H1 (cell line): ENCODE measurements around the gene RB1. TPM values are rescaled to one million over a fixed set of nuclear protein-coding genes. Genes with fewer than 3 reads are reported as not detected.

ENCODE experiments used
- CTCF ChIA-PET: fragments of 300-600 bp; sonication (Branson Sonifier 250); formaldehyde crosslinking; loops from one replicate; lab custom pipeline; 2021; ENCODE audit not compliant: partially characterized antibody; lab: Charles Lee
- POLR2A ChIA-PET: fragments of 300-600 bp; sonication (Branson Sonifier 250); formaldehyde crosslinking; loops from one replicate; lab custom pipeline; 2021; ENCODE audit warnings: inconsistent platforms; ENCODE audit not compliant: partially characterized antibody; lab: Charles Lee
- DNase-seq, 2 experiments: peaks; one replicate each; pipeline versions ENCODE4 v3.0.0 to v3.0.0-alpha.2; 2010 to 2022; ENCODE audit warnings: low spot score in 2 of 2, low read depth in 1 of 2, mixed read lengths in 1 of 2
- FAIRE-seq: peaks from 2 replicates; lab custom pipeline; 2011; peaks lifted over from hg19 to GRCh38; lab: Jason Lieb, UNC
- H2AFZ ChIP-seq: 2 replicates; pipeline ENCODE4 v1.8.1; 2012; ENCODE audit warnings: low read length, inconsistent platforms
- H2AK5ac ChIP-seq: 2 replicates; pipeline ENCODE4 v1.6.1; 2013; ENCODE audit warnings: low read depth, low read length
- H2BK120ac ChIP-seq: replicated peaks from 2 replicates; pipeline ENCODE3; 2013; ENCODE audit warnings: low read depth, low read length, inconsistent platforms
- H2BK12ac ChIP-seq: 2 replicates; pipeline ENCODE4 v1.6.1; 2013; ENCODE audit warnings: low read depth, low read length
- H2BK15ac ChIP-seq: 2 replicates; pipeline ENCODE4 v1.6.1; 2013; ENCODE audit warnings: low read length
- H2BK20ac ChIP-seq: 2 replicates; pipeline ENCODE4 v1.6.1; 2013; ENCODE audit warnings: low read length
- H2BK5ac ChIP-seq: 2 replicates; pipeline ENCODE4 v1.6.1; 2013; ENCODE audit warnings: low read depth, low read length
- H3K14ac ChIP-seq: 2 replicates; pipeline ENCODE4 v1.6.1; 2013; ENCODE audit warnings: inconsistent platforms; ENCODE audit not compliant: insufficient read length
- H3K18ac ChIP-seq: 2 replicates; pipeline ENCODE4 v1.6.1; 2013; ENCODE audit warnings: low read length; ENCODE audit errors: extremely low read depth
- H3K23ac ChIP-seq: 2 replicates; pipeline ENCODE4 v1.6.1; 2013; ENCODE audit warnings: inconsistent platforms; ENCODE audit not compliant: insufficient read length
- H3K23me2 ChIP-seq: 2 replicates; pipeline ENCODE4 v1.6.1; 2013; ENCODE audit warnings: low read depth, low read length
- H3K27ac ChIP-seq: 2 replicates; pipeline ENCODE4 v1.6.1; 2011; ENCODE audit warnings: low read depth, low read length, inconsistent platforms
- H3K27me3 ChIP-seq, 4 experiments: replicated peaks in 1 of 4; 1 replicate in 1 of 4; 2 replicates in 3 of 4; pipeline versions ENCODE4 v1.6.1 to v1.8.1; 2011 to 2013; ENCODE audit warnings: low read length in 3 of 4, mild to moderate bottlenecking in 3 of 4, inconsistent platforms in 2 of 4, mixed read lengths in 2 of 4, moderate library complexity in 1 of 4; ENCODE audit not compliant: control insufficient read depth in 3 of 4, insufficient read depth in 3 of 4; ENCODE audit errors: extremely low read depth in 1 of 4
- H3K36me3 ChIP-seq, 4 experiments: 2 replicates each; pipeline versions ENCODE4 v1.6.1 to v1.8.1; 2011 to 2013; ENCODE audit warnings: mild to moderate bottlenecking in 4 of 4, low read length in 3 of 4, moderate library complexity in 2 of 4, control low read depth in 1 of 4, inconsistent platforms in 1 of 4; ENCODE audit not compliant: insufficient read depth in 4 of 4, control insufficient read depth in 2 of 4
- H3K4ac ChIP-seq: replicated peaks from 2 replicates; pipeline ENCODE3; 2013; ENCODE audit warnings: low read length, low read depth, mixed read lengths, inconsistent platforms; ENCODE audit not compliant: insufficient read length
- H3K4me1 ChIP-seq, 4 experiments: replicated peaks in 1 of 4; 1 replicate in 1 of 4; 2 replicates in 3 of 4; pipeline versions ENCODE4 v1.6.1 to v1.8.1; 2011 to 2013; ENCODE audit warnings: low read length in 3 of 4, inconsistent platforms in 2 of 4, mixed read lengths in 1 of 4; ENCODE audit not compliant: insufficient read depth in 4 of 4, control insufficient read depth in 3 of 4
- H3K4me2 ChIP-seq, 2 experiments: 2 replicates each; pipeline versions ENCODE4 v1.6.1 to v1.8.1; 2011 to 2013; ENCODE audit warnings: low read depth in 2 of 2, low read length in 2 of 2, control low read depth in 1 of 2, inconsistent platforms in 1 of 2, mild to moderate bottlenecking in 1 of 2; ENCODE audit not compliant: insufficient read depth in 1 of 2
- H3K4me3 ChIP-seq, 4 experiments: fragments of 200-600, 300-600 bp in 1 of 4; sonication (generic), shearing (Covaris generic), sonication (Bioruptor Twin) in 1 of 4; 2 replicates each; pipeline versions ENCODE4 v1.5.1 to v1.8.1; 2011 to 2016; ENCODE audit warnings: low read length in 4 of 4, low read depth in 3 of 4, control low read depth in 2 of 4, inconsistent platforms in 2 of 4, mild to moderate bottlenecking in 2 of 4, mixed read lengths in 1 of 4, moderate library complexity in 1 of 4; ENCODE audit not compliant: insufficient read depth in 2 of 4; ENCODE audit errors: extremely low read depth in 1 of 4
- H3K56ac ChIP-seq: replicated peaks from 2 replicates; pipeline ENCODE3; 2013; ENCODE audit warnings: low read depth, mild to moderate bottlenecking, mixed read lengths, low read length, inconsistent platforms; ENCODE audit not compliant: insufficient read length
- H3K79me1 ChIP-seq: 2 replicates; pipeline ENCODE4 v1.6.1; 2013; ENCODE audit warnings: low read depth, low read length, control low read depth
- H3K79me2 ChIP-seq, 2 experiments: 2 replicates each; pipeline versions ENCODE4 v1.6.1 to v1.8.1; 2012 to 2013; ENCODE audit warnings: low read length in 2 of 2, mild to moderate bottlenecking in 2 of 2, inconsistent platforms in 1 of 2; ENCODE audit not compliant: insufficient read depth in 2 of 2, control insufficient read depth in 1 of 2
- H3K9ac ChIP-seq, 4 experiments: replicated peaks in 1 of 4; 1 replicate in 1 of 4; 2 replicates in 3 of 4; pipeline versions ENCODE4 v1.6.1 to v1.8.1; 2011 to 2013; ENCODE audit warnings: low read depth in 3 of 4, low read length in 3 of 4, control low read depth in 2 of 4, mild to moderate bottlenecking in 2 of 4, moderate library complexity in 2 of 4, inconsistent platforms in 1 of 4; ENCODE audit errors: extremely low read depth in 1 of 4
- H3K9me3 ChIP-seq, 2 experiments: 2 replicates each; pipeline versions ENCODE4 v1.6.1 to v1.8.1; 2012 to 2013; ENCODE audit warnings: mild to moderate bottlenecking in 2 of 2, moderate library complexity in 2 of 2, control low read depth in 1 of 2, inconsistent platforms in 1 of 2, low read depth in 1 of 2, low read length in 1 of 2, mixed read lengths in 1 of 2; ENCODE audit not compliant: insufficient read depth in 2 of 2
- H4K20me1 ChIP-seq, 2 experiments: replicated peaks in 1 of 2; 2 replicates each; pipeline versions ENCODE3 to v1.8.1; 2011 to 2013; ENCODE audit warnings: inconsistent platforms in 2 of 2, low read length in 2 of 2, mild to moderate bottlenecking in 1 of 2; ENCODE audit not compliant: insufficient read depth in 2 of 2, control insufficient read depth in 1 of 2
- H4K5ac ChIP-seq: 2 replicates; pipeline ENCODE4 v1.6.1; 2013; ENCODE audit warnings: low read length, low read depth, mixed read lengths, inconsistent platforms; ENCODE audit not compliant: insufficient read length
- H4K8ac ChIP-seq: 2 replicates; pipeline ENCODE4 v1.8.0; 2013; ENCODE audit warnings: mild to moderate bottlenecking, moderate library complexity, low read length, inconsistent platforms; ENCODE audit not compliant: insufficient read depth; ENCODE audit errors: extremely low read depth
- H4K91ac ChIP-seq: replicated peaks from 2 replicates; pipeline ENCODE3; 2013; ENCODE audit warnings: low read length, mixed read lengths, inconsistent platforms; ENCODE audit not compliant: insufficient read length
- RBBP5 ChIP-seq: IDR thresholded peaks from 2 replicates; pipeline ENCODE4 v1.7.1; 2012; ENCODE audit warnings: low read depth, mild to moderate bottlenecking, inconsistent platforms, low read length, moderate library complexity, borderline replicate concordance
- SIRT6 ChIP-seq: IDR thresholded peaks from one replicate; pipeline ENCODE4 v1.7.1; 2012; ENCODE audit warnings: low read length, inconsistent platforms
- TBP ChIP-seq: IDR thresholded peaks from 2 replicates; pipeline ENCODE4 v1.6.1; 2011; ENCODE audit warnings: low read depth, low read length, improper control_type of control experiment
- WGBS, 2 experiments: shearing (Covaris generic) in 1 of 2; methylation state at CpG; one replicate each; pipeline versions ENCODE4 v1.1.6 to v1.1.7; 2013 to 2015; ENCODE audit warnings: low lambda C conversion rate in 2 of 2, mixed read lengths in 2 of 2, inconsistent platforms in 1 of 2, low coverage in 1 of 2, missing lambda C conversion rate in 1 of 2; ENCODE audit not compliant: insufficient replicate concordance in 2 of 2, insufficient coverage in 1 of 2, insufficient read length in 1 of 2; ENCODE audit errors: extremely low coverage in 1 of 2, missing lambda C conversion rate in 1 of 2; 5-methylcytosine and 5-hydroxymethylcytosine counted together
- polyA plus RNA-seq, 7 experiments: library from polyadenylated mRNA; depleted of rRNA in 3 of 7; stranded (reverse) in 5 of 7; unstranded in 2 of 7; fragments of >200 nt in 5 of 7; fragments of 200-250 nt in 2 of 7; gene quantifications; 1 replicate in 5 of 7; 2 replicates in 1 of 7; 4 replicates in 1 of 7; pipeline versions ENCODE4 v1.2.1 to v1.2.3, GENCODE V29; 2011 to 2013; ENCODE audit warnings: missing spikeins in 2 of 7, mixed read lengths in 2 of 7
- total RNA-seq: library from RNA; stranded (reverse); fragmentation: NEBNext Ultra II Directional; extraction: Animal tissue kit (Norgen Biotek cat#: 25700); gene quantifications from 2 replicates; pipeline ENCODE4 v1.2.1, GENCODE V29; 2021

RB1 gene
- total and polyA plus RNA-seq, 2 of the 8 experiments (the other 6 are each of a cell fraction or from before 2014, with no cell fraction given), result 4.1 to 17.5 TPM

DNA sequence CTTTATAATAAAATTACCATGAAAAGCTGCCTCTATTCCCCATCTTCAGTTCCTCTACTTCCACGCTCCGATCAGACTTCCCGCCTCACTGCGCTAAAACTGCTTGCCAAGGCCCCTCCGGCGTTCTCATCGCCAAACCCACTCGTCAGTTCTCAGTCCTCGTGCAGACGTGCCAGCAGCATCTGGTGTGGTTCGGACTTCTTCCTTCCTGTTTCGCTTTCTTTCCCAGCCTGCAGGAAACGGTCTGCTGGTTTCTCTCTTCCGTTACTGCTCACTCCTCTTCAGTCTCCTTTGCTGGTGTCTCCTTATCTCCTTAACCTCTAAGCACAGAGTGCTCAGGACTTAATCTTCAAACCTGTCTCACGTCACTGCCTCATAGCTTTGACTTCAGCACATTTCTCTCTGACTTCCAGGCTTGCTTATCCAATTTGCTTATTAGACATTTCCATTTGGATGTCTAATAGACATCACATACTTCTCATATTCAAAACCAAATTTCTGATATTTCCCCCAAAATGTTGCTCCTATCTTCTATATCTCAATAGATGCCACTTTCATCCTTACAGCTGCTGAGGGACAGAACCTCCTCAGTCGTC is 189.0 kb downstream of the RB1 start:
- H3K36me3 ChIP-seq, result peaks cover 0 to 9% (median 3%) of the 10 kb centered on the region in 4 experiments; a peak in 3 of 8 replicates
- H3K18ac ChIP-seq, result no peak overlapping the region
- no peak overlapping the region for H3K56ac ChIP-seq
- no peak overlapping the region for H3K4me2 ChIP-seq
- H3K23me2 ChIP-seq, result peaks cover 2% of the 10 kb centered on the region; the same call in 1 of the 2 replicates
- no peak overlapping the region for H4K5ac ChIP-seq
- no peak overlapping the region for H4K8ac ChIP-seq
- no peaks in the 10 kb centered on the region for H3K79me1 ChIP-seq
- no peak overlapping the region for H3K4me3 ChIP-seq
- no peak overlapping the region for H2AK5ac ChIP-seq
- H3K4ac ChIP-seq, result no peak overlapping the region
- H2BK120ac ChIP-seq, result no peak overlapping the region
- no peaks in the 10 kb centered on the region for H3K79me2 ChIP-seq
- H2BK20ac ChIP-seq, result no peak overlapping the region
- no peak overlapping the region for H4K91ac ChIP-seq
- H2AFZ ChIP-seq, result no peak overlapping the region
- H3K9ac ChIP-seq, result no peak overlapping the region
- no peaks in the 10 kb centered on the region for H3K27me3 ChIP-seq
- TF ChIP-seq RBBP5 (no peak), TBP (no peak), SIRT6 (no peak)
- WGBS, 2 experiments, result 93% methylated on average over 16 of the region's 16 CpGs; no CpG with 5 or more reads in 1 of the 2 experiments
- no peak overlapping the region for H3K27ac ChIP-seq
- no peak overlapping the region for H3K23ac ChIP-seq
- FAIRE-seq (no peak), DNase-seq (no peak)
- no peak overlapping the region for H2BK12ac ChIP-seq
- H3K14ac ChIP-seq, result no peak overlapping the region
- H3K4me1 ChIP-seq, result peaks cover 0 to 8% (median 1%) of the 10 kb centered on the region in 4 experiments; a peak in 3 of 7 replicates
- no peak overlapping the region for H2BK15ac ChIP-seq
- POLR2A ChIA-PET, result no interaction called here
- H3K9me3 ChIP-seq, result peaks cover 0 to 6% of the 10 kb centered on the region in 2 experiments; a peak in 1 of 4 replicates
- no peak overlapping the region for H2BK5ac ChIP-seq
- CTCF ChIA-PET, result interaction anchor here (1.0 to 1.5 kb wide), 2 partner anchors 12 to 86 kb away, joined by 3 read pairs; no protein-coding TSS in a partner anchor
- no peaks in the 10 kb centered on the region for H4K20me1 ChIP-seq
